HCT116 (cell line): ENCODE data around the gene ZNF8.

Experiments used
- CEBPB ChIP-seq: IDR thresholded peaks from 2 replicates; pipeline ENCODE4 v1.6.1; 2012; ENCODE audit warnings: low read depth
- CTCF ChIP-seq, 3 experiments: fragments of 200-600 bp in 1 of 3; sonication (generic) in 1 of 3; IDR thresholded peaks in 2 of 3; conservative IDR thresholded peaks in 1 of 3; 2 replicates each; pipeline ENCODE4 v1.5.1; 2012 to 2017; ENCODE audit warnings: low read depth in 2 of 3, low read length in 2 of 3, antibody characterized with exemption in 1 of 3, borderline replicate concordance in 1 of 3, control low read depth in 1 of 3, mild to moderate bottlenecking in 1 of 3, mixed read lengths in 1 of 3, mixed run types in 1 of 3, moderate library complexity in 1 of 3; ENCODE audit not compliant: insufficient read depth in 1 of 3
- POLR2A ChIP-seq: IDR thresholded peaks from 2 replicates; pipeline ENCODE4 v1.7.0; 2011; ENCODE audit warnings: borderline replicate concordance; ENCODE audit not compliant: insufficient read depth, insufficient read length; ENCODE audit errors: extremely low read depth
- POLR2AphosphoS5 ChIP-seq: IDR thresholded peaks from 2 replicates; pipeline ENCODE4 v1.6.1; 2011; ENCODE audit warnings: mild to moderate bottlenecking, low read depth, low read length, moderate library complexity
- RAD21 ChIP-seq: IDR thresholded peaks from 2 replicates; pipeline ENCODE4 v1.6.1; 2012; ENCODE audit warnings: low read depth, mild to moderate bottlenecking
- REST ChIP-seq: IDR thresholded peaks from 2 replicates; pipeline ENCODE4 v1.6.1; 2012; ENCODE audit warnings: low read depth

DNA sequence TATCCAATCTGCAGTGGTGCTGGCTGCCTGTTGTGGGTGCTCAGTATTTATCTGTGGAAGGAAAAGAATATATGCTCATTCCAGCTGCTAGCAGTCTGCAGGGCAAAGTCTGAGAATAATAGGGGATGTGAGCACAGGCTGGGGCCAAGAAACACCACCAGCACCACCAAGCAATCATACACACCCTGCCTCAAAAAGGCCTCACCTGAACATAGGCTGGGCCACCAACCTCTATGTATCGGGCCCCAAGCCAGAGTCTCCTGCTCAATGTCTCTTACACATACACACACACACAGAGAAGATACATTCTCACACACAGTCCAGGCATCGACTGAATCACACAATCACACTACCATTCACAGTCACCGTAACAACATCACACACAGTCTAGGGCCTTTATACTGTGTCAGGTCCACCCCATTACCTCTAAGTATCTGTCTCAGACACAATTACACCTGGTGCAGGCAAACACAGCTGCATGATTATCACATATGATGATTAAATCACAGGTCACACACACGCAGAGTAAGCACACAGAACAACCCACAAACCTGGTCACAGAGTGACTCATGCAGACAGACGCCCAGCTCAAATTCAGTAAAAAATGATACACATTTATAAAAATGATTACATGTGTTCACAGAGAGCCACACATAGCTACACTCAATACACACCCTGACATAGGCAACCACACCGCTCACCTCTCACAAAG, 46.7 kb downstream of the ZNF8 start:
- TF ChIP-seq CEBPB (no peak), POLR2A (no peak), POLR2AphosphoS5 (no peak), REST (no peak), CTCF (IDR thresholded peaks at IDR 0.05 in 2 of 3, conservative IDR thresholded peaks at IDR 0.05 in 1 of 3; ENCODE audit: borderline replicate concordance in 1 of 3, insufficient read depth in 1 of 3, low read depth in 2 of 3, low read length in 2 of 3) (no peak), RAD21 (no peak)
